HG03432 (cell line): ENCODE measurements around the gene SRC.

Experiments used
- ATAC-seq: cut with Tn5 transposase; IDR thresholded peaks from one replicate; pipeline ENCODE4 v1.9.1; 2021; ENCODE audit warnings: mild to moderate bottlenecking, moderate library complexity; ENCODE audit not compliant: unreplicated experiment

The SRC gene

GRCh38 chr20:37422791-37423286 is 76.9 kb downstream of the SRC start:
- no peak for ATAC-seq

GRCh38 chr20:37423545-37423944 is 77.6 kb downstream of the SRC start:
- ATAC-seq: no peak

- ATAC-seq: no peak
Observed at GRCh38 chr20:37424062-37424851, 78.3 kb downstream of the SRC start.

- ATAC-seq: no peak
Observed at GRCh38 chr20:37425103-37425625, 79.2 kb downstream of the SRC start.

- no peak for ATAC-seq
Observed at GRCh38 chr20:37426106-37426505, 80.2 kb downstream of the SRC start.

GRCh38 chr20:37426978-37427377 is 81.0 kb downstream of the SRC start:
- no peak for ATAC-seq

- no peak for ATAC-seq
Observed at GRCh38 chr20:37430044-37430443, 84.1 kb downstream of the SRC start.

GRCh38 chr20:37430778-37431460 is 85.0 kb downstream of the SRC start:
- ATAC-seq: no peak

GRCh38 chr20:37431786-37432185 is 85.8 kb downstream of the SRC start:
- no peak for ATAC-seq

- ATAC-seq: no peak
Observed at GRCh38 chr20:37432606-37433005, 86.7 kb downstream of the SRC start.

- ATAC-seq: no peak
Observed at GRCh38 chr20:37435607-37436006, 89.7 kb downstream of the SRC start.

- no peak for ATAC-seq
Observed at GRCh38 chr20:37436527-37437186, 90.7 kb downstream of the SRC start.

- no peak for ATAC-seq
Observed at GRCh38 chr20:37437676-37438075, 91.7 kb downstream of the SRC start.

GRCh38 chr20:37438464-37439222 is 92.7 kb downstream of the SRC start:
- no peak for ATAC-seq

GRCh38 chr20:37439223-37439933 is 93.4 kb downstream of the SRC start:
- no peak for ATAC-seq

- ATAC-seq: no peak
Observed at GRCh38 chr20:37441023-37441422, 95.1 kb downstream of the SRC start.

GRCh38 chr20:37442547-37442946 is 96.6 kb downstream of the SRC start:
- ATAC-seq: no peak

- no peak for ATAC-seq
Observed at GRCh38 chr20:37442986-37443385, 97.0 kb downstream of the SRC start.

- no peak for ATAC-seq
Observed at GRCh38 chr20:37443596-37443995, 97.7 kb downstream of the SRC start.

GRCh38 chr20:37445041-37445440 is 99.1 kb downstream of the SRC start:
- ATAC-seq: no peak
